ENCODE measurements around the gene POLQ. TPM values are rescaled to one million over a fixed set of nuclear protein-coding genes. Genes with fewer than 3 reads are reported as not detected.

POLQ gene
- total RNA-seq, 1 donor from 2014 or later = 12.2 TPM

- no peaks in the 10 kb centered on the region for H3K9me3 Mint-ChIP-seq
- no peak for DNase-seq (ENCODE audit: extremely low spot score, unreplicated experiment)
- H3K4me3 Mint-ChIP-seq = no peak overlapping the region
Measured at GRCh38 chr3:121481106-121481880, 64.5 kb downstream of the POLQ start.

DNA sequence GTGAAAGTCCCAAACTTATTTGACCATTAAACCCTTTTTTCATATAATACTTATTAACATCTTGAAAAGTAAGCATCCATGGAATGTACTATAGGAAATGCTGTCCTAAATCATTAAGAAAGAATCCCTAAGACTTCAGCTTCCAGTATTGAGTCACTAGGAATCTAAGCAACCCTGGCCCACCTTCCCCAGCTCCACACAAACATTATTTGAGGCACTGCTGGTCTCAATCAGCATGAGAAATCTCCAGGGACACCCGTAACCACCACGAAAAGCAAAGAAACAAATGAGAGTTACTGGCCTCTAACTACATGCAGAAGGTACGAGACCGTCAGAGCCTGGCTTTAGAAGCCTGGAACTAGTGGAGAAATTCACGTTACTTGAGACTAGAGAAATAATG is 68.2 kb downstream of the POLQ start:
- no peak overlapping the region for H3K4me3 Mint-ChIP-seq
- no peaks in the 10 kb centered on the region for H3K4me1 Mint-ChIP-seq (ENCODE audit: unreplicated experiment)
- H3K36me3 Mint-ChIP-seq = peaks cover 19% of the 10 kb centered on the region
- H3K9me3 Mint-ChIP-seq = no peaks in the 10 kb centered on the region
- no peaks in the 10 kb centered on the region for H3K27me3 Mint-ChIP-seq
- no peak for DNase-seq (ENCODE audit: extremely low spot score, unreplicated experiment)
- TF ChIP-seq, protein P1, sequence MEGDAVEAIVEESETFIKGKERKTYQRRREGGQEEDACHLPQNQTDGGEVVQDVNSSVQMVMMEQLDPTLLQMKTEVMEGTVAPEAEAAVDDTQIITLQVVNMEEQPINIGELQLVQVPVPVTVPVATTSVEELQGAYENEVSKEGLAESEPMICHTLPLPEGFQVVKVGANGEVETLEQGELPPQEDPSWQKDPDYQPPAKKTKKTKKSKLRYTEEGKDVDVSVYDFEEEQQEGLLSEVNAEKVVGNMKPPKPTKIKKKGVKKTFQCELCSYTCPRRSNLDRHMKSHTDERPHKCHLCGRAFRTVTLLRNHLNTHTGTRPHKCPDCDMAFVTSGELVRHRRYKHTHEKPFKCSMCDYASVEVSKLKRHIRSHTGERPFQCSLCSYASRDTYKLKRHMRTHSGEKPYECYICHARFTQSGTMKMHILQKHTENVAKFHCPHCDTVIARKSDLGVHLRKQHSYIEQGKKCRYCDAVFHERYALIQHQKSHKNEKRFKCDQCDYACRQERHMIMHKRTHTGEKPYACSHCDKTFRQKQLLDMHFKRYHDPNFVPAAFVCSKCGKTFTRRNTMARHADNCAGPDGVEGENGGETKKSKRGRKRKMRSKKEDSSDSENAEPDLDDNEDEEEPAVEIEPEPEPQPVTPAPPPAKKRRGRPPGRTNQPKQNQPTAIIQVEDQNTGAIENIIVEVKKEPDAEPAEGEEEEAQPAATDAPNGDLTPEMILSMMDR (conservative IDR thresholded peaks at IDR 0.05) = no peak
- no peak overlapping the region for H3K27ac Mint-ChIP-seq

More at GRCh38 chr3:121481106-121481880, 64.5 kb downstream of the POLQ start:
- Mint-ChIP-seq H3K27me3 (no peaks in the 10 kb centered on the region), H3K27ac (no peak overlapping the region), H3K4me1 (ENCODE audit: unreplicated experiment) (no peaks in the 10 kb centered on the region), H3K36me3 (peaks cover 8% of the 10 kb centered on the region)
- TF ChIP-seq, protein P1 (conservative IDR thresholded peaks at IDR 0.05) = no peak

DNA sequence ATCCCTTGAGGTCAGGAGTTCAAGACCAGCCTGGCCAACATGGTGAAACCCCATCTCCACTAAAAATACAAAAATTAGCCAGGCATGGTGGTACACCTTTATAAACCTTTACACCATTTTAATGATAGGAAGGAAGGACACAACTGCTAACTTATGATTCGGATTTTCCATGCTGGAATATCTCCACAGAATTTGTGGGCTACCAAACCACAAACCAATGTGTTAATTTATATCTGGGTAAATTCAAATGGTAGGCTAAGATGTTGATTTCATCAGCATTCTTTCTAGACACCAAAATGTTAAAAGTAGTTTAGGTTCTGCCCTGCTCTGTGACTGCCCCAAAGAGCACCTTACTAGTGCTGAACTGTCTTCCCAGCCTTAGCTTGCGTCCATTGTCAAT is 72.8 kb downstream of the POLQ start:
- Mint-ChIP-seq H3K4me1 (ENCODE audit: unreplicated experiment) (no peaks in the 10 kb centered on the region), H3K27me3 (no peaks in the 10 kb centered on the region), H3K9me3 (no peaks in the 10 kb centered on the region), H3K36me3 (peaks cover 13% of the 10 kb centered on the region), H3K4me3 (no peak overlapping the region), H3K27ac (no peak overlapping the region)
- TF ChIP-seq, protein P1 (conservative IDR thresholded peaks at IDR 0.05) = no peak
- DNase-seq (ENCODE audit: extremely low spot score, unreplicated experiment) = no peak

GRCh38 chr3:121467085-121467484 is 78.7 kb downstream of the POLQ start:
- H3K27ac Mint-ChIP-seq = no peak overlapping the region
- no peak overlapping the region for H3K4me3 Mint-ChIP-seq
- no peaks in the 10 kb centered on the region for H3K4me1 Mint-ChIP-seq (ENCODE audit: unreplicated experiment)
- TF ChIP-seq, protein P1 (conservative IDR thresholded peaks at IDR 0.05) = no peak
- H3K36me3 Mint-ChIP-seq = peaks cover 10% of the 10 kb centered on the region
- H3K9me3 Mint-ChIP-seq = no peaks in the 10 kb centered on the region
- DNase-seq (ENCODE audit: extremely low spot score, unreplicated experiment) = no peak
- no peaks in the 10 kb centered on the region for H3K27me3 Mint-ChIP-seq

DNA sequence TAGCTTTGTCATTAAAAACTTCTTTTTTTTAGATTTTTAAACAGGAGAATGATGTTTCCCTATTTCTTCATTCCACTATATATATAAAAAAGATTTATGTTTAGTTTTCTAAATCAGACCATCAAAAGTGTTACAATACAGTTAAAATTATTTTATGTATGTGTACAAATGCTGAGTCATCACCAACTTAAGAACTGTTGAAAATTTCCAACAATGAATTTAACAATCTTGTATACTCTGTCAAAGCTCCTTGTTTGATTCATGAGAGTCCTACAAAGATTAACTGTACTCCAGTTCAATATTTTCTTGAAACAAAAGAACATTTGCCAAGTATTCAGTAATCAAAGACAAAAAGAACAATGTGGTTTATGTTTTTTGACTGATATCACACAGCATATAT is 82.0 kb downstream of the POLQ start:
- TF ChIP-seq, protein P1 (conservative IDR thresholded peaks at IDR 0.05) = no peak
- H3K27ac Mint-ChIP-seq = no peak overlapping the region
- H3K4me1 Mint-ChIP-seq (ENCODE audit: unreplicated experiment) = no peaks in the 10 kb centered on the region
- no peak for DNase-seq (ENCODE audit: extremely low spot score, unreplicated experiment)
- H3K27me3 Mint-ChIP-seq = no peaks in the 10 kb centered on the region
- no peaks in the 10 kb centered on the region for H3K9me3 Mint-ChIP-seq
- H3K4me3 Mint-ChIP-seq = no peak overlapping the region
- H3K36me3 Mint-ChIP-seq = peaks cover 21% of the 10 kb centered on the region
